Measurements from ENCODE around the gene PHF2. TPM values are rescaled to one million over a fixed set of nuclear protein-coding genes. Genes with fewer than 3 reads are reported as not detected.
A peak's percentile ranks its signal among the peaks of the same experiment; 100 is the strongest.

The PHF2 gene
- total RNA-seq, 1 experiment from 2014 or later, result 10.6 TPM

DNA sequence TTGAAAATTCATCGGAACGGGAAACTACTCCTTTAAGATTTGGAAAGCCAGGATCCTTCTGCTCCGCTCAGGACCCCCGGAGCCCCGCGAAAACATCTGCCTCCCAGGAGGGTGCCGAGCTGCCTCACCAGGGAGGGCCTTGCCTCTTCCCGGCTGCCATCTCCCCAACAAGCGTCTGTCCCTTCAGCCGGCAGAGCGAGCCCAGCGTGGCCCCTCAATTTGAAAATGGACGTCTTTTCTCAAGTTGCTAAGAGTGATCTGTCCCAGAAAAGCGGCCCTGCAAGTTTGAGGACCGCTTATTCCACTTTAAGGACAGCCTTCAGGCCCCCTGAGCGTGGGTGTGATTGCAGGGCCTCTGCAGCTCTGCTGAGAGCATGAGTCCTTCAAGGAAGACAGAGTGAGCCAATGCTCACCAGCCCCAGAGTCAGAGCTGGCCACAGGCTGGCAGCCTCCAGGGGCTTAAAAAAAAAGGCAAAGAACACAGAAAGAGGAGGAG is 101.3 kb downstream of the PHF2 start:
- H3K27me3 ChIP-seq (ENCODE audit: control insufficient read depth, insufficient read depth, low read length), result no peaks in the 10 kb centered on the region
- peaks cover 1% of the 10 kb centered on the region for H3K36me3 ChIP-seq (replicated peaks; ENCODE audit: control insufficient read depth, insufficient read depth, low read length)
- H3K4me3 ChIP-seq (ENCODE audit: insufficient read depth, low read depth, low read length), result no peak overlapping the region
- peak; percentile 30 for DNase-seq

- Histone ChIP-seq H3K36me3 (replicated peaks; ENCODE audit: control insufficient read depth, insufficient read depth, low read length) (peaks cover 1% of the 10 kb centered on the region), H3K27me3 (ENCODE audit: control insufficient read depth, insufficient read depth, low read length) (no peaks in the 10 kb centered on the region)
- peak; percentile 35 for DNase-seq
Measured at GRCh38 chr9:93678199-93679019, 102.0 kb downstream of the PHF2 start.

GRCh38 chr9:93679536-93680442 is 103.4 kb downstream of the PHF2 start:
- Histone ChIP-seq H3K27me3 (ENCODE audit: control insufficient read depth, insufficient read depth, low read length) (no peaks in the 10 kb centered on the region), H3K4me3 (ENCODE audit: insufficient read depth, low read depth, low read length) (no peak overlapping the region), H3K36me3 (replicated peaks; ENCODE audit: control insufficient read depth, insufficient read depth, low read length) (no peaks in the 10 kb centered on the region; the same call in none of the 2 replicates)
- peak; percentile 58 for DNase-seq

More at GRCh38 chr9:93678199-93679019, 102.0 kb downstream of the PHF2 start:
- H3K4me3 ChIP-seq (ENCODE audit: insufficient read depth, low read depth, low read length), result no peak overlapping the region

- no peaks in the 10 kb centered on the region; the same call in none of the 2 replicates for H3K36me3 ChIP-seq (replicated peaks; ENCODE audit: control insufficient read depth, insufficient read depth, low read length)
- DNase-seq, result peak; percentile 49
- no peak overlapping the region for H3K4me3 ChIP-seq (ENCODE audit: insufficient read depth, low read depth, low read length)
- H3K27me3 ChIP-seq (ENCODE audit: control insufficient read depth, insufficient read depth, low read length), result no peaks in the 10 kb centered on the region
Measured at GRCh38 chr9:93680443-93681268, 104.3 kb downstream of the PHF2 start.

- no peak for DNase-seq
- Histone ChIP-seq H3K4me3 (ENCODE audit: insufficient read depth, low read depth, low read length) (no peak overlapping the region), H3K27me3 (ENCODE audit: control insufficient read depth, insufficient read depth, low read length) (no peaks in the 10 kb centered on the region), H3K36me3 (replicated peaks; ENCODE audit: control insufficient read depth, insufficient read depth, low read length) (no peaks in the 10 kb centered on the region; the same call in 1 of the 2 replicates)
Measured at GRCh38 chr9:93681269-93682154, 105.1 kb downstream of the PHF2 start.

GRCh38 chr9:93682155-93682968 is 106.0 kb downstream of the PHF2 start:
- no peak overlapping the region for H3K4me3 ChIP-seq (ENCODE audit: insufficient read depth, low read depth, low read length)

GRCh38 chr9:93683331-93684134 is 107.1 kb downstream of the PHF2 start:
- peak; percentile 21 for DNase-seq
- no peaks in the 10 kb centered on the region for H3K27me3 ChIP-seq (ENCODE audit: control insufficient read depth, insufficient read depth, low read length)
- H3K4me3 ChIP-seq (ENCODE audit: insufficient read depth, low read depth, low read length), result no peak overlapping the region
- no peaks in the 10 kb centered on the region; the same call in 1 of the 2 replicates for H3K36me3 ChIP-seq (replicated peaks; ENCODE audit: control insufficient read depth, insufficient read depth, low read length)

More at GRCh38 chr9:93682155-93682968, 106.0 kb downstream of the PHF2 start:
- peak; percentile 94 for DNase-seq
- Histone ChIP-seq H3K27me3 (ENCODE audit: control insufficient read depth, insufficient read depth, low read length) (no peaks in the 10 kb centered on the region), H3K36me3 (replicated peaks; ENCODE audit: control insufficient read depth, insufficient read depth, low read length) (no peaks in the 10 kb centered on the region; the same call in 1 of the 2 replicates)

GRCh38 chr9:93684161-93684765 is 107.9 kb downstream of the PHF2 start:
- Histone ChIP-seq H3K27me3 (ENCODE audit: control insufficient read depth, insufficient read depth, low read length) (no peaks in the 10 kb centered on the region), H3K4me3 (ENCODE audit: insufficient read depth, low read depth, low read length) (no peak overlapping the region), H3K36me3 (replicated peaks; ENCODE audit: control insufficient read depth, insufficient read depth, low read length) (no peaks in the 10 kb centered on the region; the same call in 1 of the 2 replicates)
- no peak for DNase-seq

- H3K27me3 ChIP-seq (ENCODE audit: control insufficient read depth, insufficient read depth, low read length), result no peaks in the 10 kb centered on the region
- no peaks in the 10 kb centered on the region for H3K36me3 ChIP-seq (replicated peaks; ENCODE audit: control insufficient read depth, insufficient read depth, low read length)
- no peak overlapping the region for H3K4me3 ChIP-seq (ENCODE audit: insufficient read depth, low read depth, low read length)
- DNase-seq, result peak; percentile 74
Measured at GRCh38 chr9:93684806-93685543, 108.6 kb downstream of the PHF2 start.

DNA sequence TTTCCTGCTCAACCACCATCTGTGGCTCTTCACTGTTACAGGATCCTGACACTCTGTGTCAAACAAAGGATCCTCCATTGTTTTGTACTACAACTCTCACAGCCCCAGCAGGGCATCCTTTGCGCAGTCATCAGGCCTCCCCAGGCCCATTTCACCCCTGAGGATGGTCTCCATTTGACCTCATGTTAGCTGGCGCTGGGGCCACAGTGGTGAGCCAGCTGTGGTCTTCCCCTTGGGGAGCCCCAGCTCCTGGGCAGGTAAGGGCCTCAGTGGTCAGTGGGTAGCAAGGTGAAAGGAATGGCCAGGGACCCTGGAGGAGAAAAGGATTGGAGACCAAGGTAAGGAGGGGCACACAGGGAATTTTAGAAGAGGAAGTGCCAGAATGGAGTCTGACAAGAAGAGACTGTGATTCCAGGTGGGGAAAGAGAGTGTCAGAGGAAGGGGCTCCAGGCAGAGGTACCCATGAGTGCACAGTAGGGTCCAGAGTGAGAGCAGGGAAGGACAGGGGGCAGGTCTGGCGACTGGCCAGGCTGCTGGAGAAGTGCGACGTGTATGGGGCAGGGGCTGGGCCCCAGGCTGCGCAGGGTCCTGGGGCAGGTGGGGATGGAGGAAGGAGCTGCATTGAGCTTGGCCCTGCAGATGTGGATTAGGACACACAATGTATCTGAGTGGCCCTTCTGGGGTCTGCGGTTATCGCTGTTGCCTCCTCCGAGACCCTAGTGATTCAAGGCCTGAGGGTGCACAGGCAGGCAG is 109.9 kb downstream of the PHF2 start:
- H3K4me3 ChIP-seq (ENCODE audit: insufficient read depth, low read depth, low read length), result no peak overlapping the region
- H3K36me3 ChIP-seq (replicated peaks; ENCODE audit: control insufficient read depth, insufficient read depth, low read length), result no peaks in the 10 kb centered on the region
- DNase-seq, result no peak
- H3K27me3 ChIP-seq (ENCODE audit: control insufficient read depth, insufficient read depth, low read length), result no peaks in the 10 kb centered on the region

GRCh38 chr9:93686880-93687236 is 110.5 kb downstream of the PHF2 start:
- no peak for DNase-seq
- Histone ChIP-seq H3K27me3 (ENCODE audit: control insufficient read depth, insufficient read depth, low read length) (no peaks in the 10 kb centered on the region), H3K4me3 (ENCODE audit: insufficient read depth, low read depth, low read length) (no peak overlapping the region), H3K36me3 (replicated peaks; ENCODE audit: control insufficient read depth, insufficient read depth, low read length) (no peaks in the 10 kb centered on the region)

All from H7 (cell line).